Gastrocnemius medialis (tissue), 4 donors: ENCODE data around the gene TTC28. TPM values are rescaled to one million over a fixed set of nuclear protein-coding genes. Genes with fewer than 3 reads are reported as not detected.

ENCODE experiments used
- ATAC-seq, 2 donors: fragments of 150-250 bp; one replicate each; pipeline ENCODE4 v1.9.1; 2016
- DNase-seq, 2 donors: peaks; one replicate each; pipeline ENCODE4 v3.0.0-alpha.2; 2019
- H3K27ac ChIP-seq, 4 donors: fragments of 200-600 bp; sonication (generic); 1 replicate in 1 of 4; 2 replicates in 3 of 4; pipeline ENCODE4 v1.5.1; 2016 to 2018; ENCODE audit warnings: mild to moderate bottlenecking in 2 of 4, moderate library complexity in 1 of 4
- H3K27me3 ChIP-seq, 3 donors: fragments of 200-600 bp; sonication (generic) in 2 of 3; 1 replicate in 1 of 3; 2 replicates in 2 of 3; pipeline versions ENCODE4 v1.5.1 to v1.6.0; 2016 to 2019; ENCODE audit warnings: mild to moderate bottlenecking in 1 of 3, moderate library complexity in 1 of 3
- H3K36me3 ChIP-seq, 2 donors: fragments of 200-600 bp; sonication (generic) in 1 of 2; one replicate each; pipeline ENCODE4 v1.5.1; 2017 to 2018
- H3K4me1 ChIP-seq, 2 donors: fragments of 200-600 bp; sonication (generic) in 1 of 2; one replicate each; pipeline ENCODE4 v1.5.1; 2016 to 2017; ENCODE audit warnings: mild to moderate bottlenecking in 2 of 2
- H3K4me3 ChIP-seq, 4 donors: fragments of 200-600 bp; sonication (generic) in 3 of 4; 1 replicate in 1 of 4; 2 replicates in 3 of 4; pipeline ENCODE4 v1.5.1; 2016 to 2019; ENCODE audit warnings: mild to moderate bottlenecking in 2 of 4
- H3K9me3 ChIP-seq, 3 donors: fragments of 200-600 bp; sonication (generic) in 2 of 3; 1 replicate in 1 of 3; 2 replicates in 2 of 3; pipeline ENCODE4 v1.5.1; 2016 to 2019
- POLR2A ChIP-seq, 2 donors: fragments of 450-650 bp; IDR thresholded peaks; one replicate each; pipeline ENCODE4 v1.6.1; 2017; ENCODE audit warnings: antibody characterized with exemption in 2 of 2, mild to moderate bottlenecking in 2 of 2, moderate library complexity in 2 of 2
- in situ Hi-C, 4 donors: fragments of 200-750 bp; cut with MboI; loops; one replicate each; pipeline versions ENCODE4 v1.15.0 to v1.8.0; 2017; ENCODE audit warnings: low sequenced_read_pairs in 4 of 4
- intact Hi-C: fragments of 100-400 bp; cut with DNase I; formaldehyde crosslinking; loops from one replicate; pipeline ENCODE4 v1.15.1; 2023; ENCODE audit warnings: low total_unique reads
- total RNA-seq, 4 donors: library from RNA; depleted of rRNA; stranded (reverse); fragments of >200 nt; gene quantifications; one replicate each; pipeline versions ENCODE4 v1.1.0 to v1.2.3, GENCODE V29; 2016
- TF ChIP-seq, protein P1 (sequence below), 5 experiments: fragments of 450-650 bp in 3 of 5; fragments of 200-600 bp in 2 of 5; sonication (generic) in 2 of 5; IDR thresholded peaks in 4 of 5; conservative IDR thresholded peaks in 1 of 5; 1 replicate in 4 of 5; 2 replicates in 1 of 5; pipeline ENCODE4 v1.5.1; 2016 to 2019; ENCODE audit warnings: antibody characterized with exemption in 5 of 5, mild to moderate bottlenecking in 3 of 5, moderate library complexity in 3 of 5

TTC28 gene
- total RNA-seq, 4 donors from 2014 or later, result 6.3 to 18.1 (median 8.4) TPM

DNA sequence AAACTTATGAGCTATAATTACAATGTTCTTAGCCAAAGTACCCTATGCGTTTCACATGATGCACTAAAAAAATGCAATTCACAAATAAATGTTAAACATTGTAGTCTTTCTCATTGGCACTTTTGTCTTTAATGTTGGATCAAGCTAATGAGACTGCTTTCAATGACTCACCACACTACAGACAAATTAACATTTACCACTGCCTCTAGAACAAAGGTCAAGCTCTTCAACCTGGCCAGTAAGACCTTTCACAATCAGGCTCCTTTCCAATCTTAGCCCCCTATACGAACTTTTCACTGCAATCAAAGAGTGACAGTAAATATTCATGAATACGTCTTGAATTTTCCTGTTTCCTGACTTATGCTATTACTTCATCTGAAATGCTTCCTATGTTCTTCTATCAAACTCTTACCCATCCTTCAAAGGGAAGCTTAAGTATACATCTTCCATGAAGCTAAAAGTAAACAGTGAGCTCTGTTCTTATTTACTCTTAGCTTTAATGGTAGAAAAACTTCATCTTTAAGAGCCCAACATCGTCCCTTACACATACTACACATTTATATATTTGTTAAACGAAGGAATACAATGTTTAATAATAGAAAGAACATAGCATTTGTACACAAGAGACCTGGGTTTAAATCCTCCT is 433.9 kb downstream of the TTC28 start:
- Histone ChIP-seq H3K4me1 (peaks cover 40 to 46% of the 10 kb centered on the region in 2 donors), H3K27ac (no peak overlapping the region), H3K27me3 (no peaks in the 10 kb centered on the region), H3K36me3 (no peaks in the 10 kb centered on the region), H3K9me3 (no peaks in the 10 kb centered on the region), H3K4me3 (no peak overlapping the region)
- DNase-seq (no peak), ATAC-seq (no peak)
- TF ChIP-seq, protein P1, sequence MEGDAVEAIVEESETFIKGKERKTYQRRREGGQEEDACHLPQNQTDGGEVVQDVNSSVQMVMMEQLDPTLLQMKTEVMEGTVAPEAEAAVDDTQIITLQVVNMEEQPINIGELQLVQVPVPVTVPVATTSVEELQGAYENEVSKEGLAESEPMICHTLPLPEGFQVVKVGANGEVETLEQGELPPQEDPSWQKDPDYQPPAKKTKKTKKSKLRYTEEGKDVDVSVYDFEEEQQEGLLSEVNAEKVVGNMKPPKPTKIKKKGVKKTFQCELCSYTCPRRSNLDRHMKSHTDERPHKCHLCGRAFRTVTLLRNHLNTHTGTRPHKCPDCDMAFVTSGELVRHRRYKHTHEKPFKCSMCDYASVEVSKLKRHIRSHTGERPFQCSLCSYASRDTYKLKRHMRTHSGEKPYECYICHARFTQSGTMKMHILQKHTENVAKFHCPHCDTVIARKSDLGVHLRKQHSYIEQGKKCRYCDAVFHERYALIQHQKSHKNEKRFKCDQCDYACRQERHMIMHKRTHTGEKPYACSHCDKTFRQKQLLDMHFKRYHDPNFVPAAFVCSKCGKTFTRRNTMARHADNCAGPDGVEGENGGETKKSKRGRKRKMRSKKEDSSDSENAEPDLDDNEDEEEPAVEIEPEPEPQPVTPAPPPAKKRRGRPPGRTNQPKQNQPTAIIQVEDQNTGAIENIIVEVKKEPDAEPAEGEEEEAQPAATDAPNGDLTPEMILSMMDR (IDR thresholded peaks at IDR 0.05 in 4 of 5, conservative IDR thresholded peaks at IDR 0.05 in 1 of 5), result no peak
- TF ChIP-seq POLR2A (IDR thresholded peaks at IDR 0.05), result no peak
- intact Hi-C loops (no loop called here), in situ Hi-C loops (no loop called here)

- Histone ChIP-seq H3K27me3 (no peaks in the 10 kb centered on the region), H3K9me3 (no peaks in the 10 kb centered on the region), H3K4me1 (peaks cover 40 to 46% of the 10 kb centered on the region in 2 donors), H3K4me3 (no peak overlapping the region), H3K27ac (no peak overlapping the region), H3K36me3 (no peaks in the 10 kb centered on the region)
- in situ Hi-C loops (no loop called here), intact Hi-C loops (no loop called here)
- no peak for DNase-seq
- no peak for ATAC-seq
- no peak for TF ChIP-seq POLR2A (IDR thresholded peaks at IDR 0.05)
- TF ChIP-seq, protein P1 (IDR thresholded peaks at IDR 0.05 in 4 of 5, conservative IDR thresholded peaks at IDR 0.05 in 1 of 5), result no peak
Measured at GRCh38 chr22:28244757-28245156, 434.9 kb downstream of the TTC28 start.

DNA sequence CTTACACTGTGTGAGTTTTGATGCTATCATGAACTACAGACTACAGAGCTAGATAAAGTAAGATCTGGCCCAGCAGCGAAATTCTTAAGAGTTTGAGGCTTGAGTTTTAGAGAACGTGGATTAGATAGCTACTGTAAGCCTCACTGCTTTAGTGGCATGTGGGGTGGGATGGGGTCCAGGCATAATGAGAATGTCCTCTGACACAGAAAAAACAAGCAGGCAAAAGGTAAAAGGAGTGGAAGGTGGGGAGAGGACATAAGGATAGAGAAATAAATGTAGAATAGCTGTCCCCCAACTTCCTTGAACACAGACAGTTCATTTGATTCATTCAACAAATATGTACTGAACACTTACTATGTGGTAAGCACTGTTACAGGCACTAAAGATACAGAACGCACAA is 436.1 kb downstream of the TTC28 start:
- H3K9me3 ChIP-seq, result no peaks in the 10 kb centered on the region
- no peaks in the 10 kb centered on the region for H3K27me3 ChIP-seq
- TF ChIP-seq, protein P1 (IDR thresholded peaks at IDR 0.05 in 4 of 5, conservative IDR thresholded peaks at IDR 0.05 in 1 of 5), result no peak
- no peak for TF ChIP-seq POLR2A (IDR thresholded peaks at IDR 0.05)
- no peak overlapping the region for H3K4me3 ChIP-seq
- in situ Hi-C loops (no loop called here), intact Hi-C loops (no loop called here)
- H3K27ac ChIP-seq, result no peak overlapping the region
- H3K4me1 ChIP-seq, result peaks cover 37 to 44% of the 10 kb centered on the region in 2 donors
- ATAC-seq (no peak), DNase-seq (no peak)
- H3K36me3 ChIP-seq, result no peaks in the 10 kb centered on the region

GRCh38 chr22:28241656-28242290 is 437.9 kb downstream of the TTC28 start:
- DNase-seq (no peak), ATAC-seq (no peak)
- Histone ChIP-seq H3K36me3 (no peaks in the 10 kb centered on the region), H3K9me3 (no peaks in the 10 kb centered on the region), H3K4me1 (peaks cover 27% of the 10 kb centered on the region in 2 donors), H3K27ac (no peak overlapping the region), H3K4me3 (no peak overlapping the region), H3K27me3 (no peaks in the 10 kb centered on the region)
- in situ Hi-C loops (no loop called here), intact Hi-C loops (no loop called here)
- TF ChIP-seq, protein P1 (IDR thresholded peaks at IDR 0.05 in 4 of 5, conservative IDR thresholded peaks at IDR 0.05 in 1 of 5), result no peak
- TF ChIP-seq POLR2A (IDR thresholded peaks at IDR 0.05), result no peak
